PC-9 (cell line): Measurements from ENCODE around the gene BCL11A. TPM values are rescaled to one million over a fixed set of nuclear protein-coding genes. Genes with fewer than 3 reads are reported as not detected.

Source experiments
- BruUV-seq: library from RNA; stranded (reverse); fragments of 400-500 nt; replicated peaks from 2 replicates; lab custom pipeline; 2021; lab: Mats Ljungman, UMichigan
- CTCF ChIA-PET: fragments of 300-600 bp; sonication (Branson Sonifier 250); formaldehyde crosslinking; loops from one replicate; lab custom pipeline; 2022; ENCODE audit warnings: antibody characterized with exemption; lab: Charles Lee
- POLR2A ChIA-PET: fragments of 300-600 bp; sonication (Branson Sonifier 250); formaldehyde crosslinking; loops from one replicate; lab custom pipeline; 2022; ENCODE audit warnings: antibody characterized with exemption; ENCODE audit not compliant: unreplicated experiment; lab: Charles Lee
- DNase-seq, 2 experiments: peaks; one replicate each; pipeline versions ENCODE4 v3.0.0 to v3.0.0-alpha.2; 2015 to 2022; ENCODE audit warnings: mixed read lengths in 1 of 2
- H2AFZ ChIP-seq: fragments of 200-600 bp; sonication (generic); 2 replicates; pipeline ENCODE4 v1.8.1; 2017; ENCODE audit warnings: antibody characterized with exemption
- H3F3A ChIP-seq: fragments of 200-600 bp; sonication (generic); 2 replicates; pipeline ENCODE4 v1.8.1; 2017; ENCODE audit warnings: antibody characterized with exemption, mild to moderate bottlenecking, low read depth; ENCODE audit not compliant: insufficient read depth
- H3K27ac ChIP-seq: fragments of 200-600 bp; sonication (generic); 2 replicates; pipeline ENCODE4 v1.6.1; 2016; ENCODE audit warnings: mixed run types
- H3K27me3 ChIP-seq: fragments of 200-600 bp; sonication (generic); 2 replicates; pipeline ENCODE4 v1.6.1; 2016; ENCODE audit warnings: low read depth, mixed run types; ENCODE audit not compliant: insufficient read depth
- H3K36me3 ChIP-seq: fragments of 200-600 bp; sonication (generic); 2 replicates; pipeline ENCODE4 v1.6.1; 2016; ENCODE audit warnings: low read depth, mixed run types
- H3K4me1 ChIP-seq: fragments of 200-600 bp; sonication (generic); replicated peaks from 2 replicates; pipeline ENCODE4 v1.6.1; 2016; ENCODE audit warnings: mixed run types; ENCODE audit not compliant: insufficient read depth
- H3K4me2 ChIP-seq: fragments of 200-600 bp; sonication (generic); 2 replicates; pipeline ENCODE4 v1.6.1; 2017; ENCODE audit warnings: mixed run types
- H3K4me3 ChIP-seq: fragments of 200-600 bp; sonication (generic); 2 replicates; pipeline ENCODE4 v1.6.1; 2016; ENCODE audit warnings: mixed run types
- H3K79me2 ChIP-seq: fragments of 200-600 bp; sonication (generic); 2 replicates; pipeline ENCODE4 v1.6.1; 2017; ENCODE audit warnings: low read depth, mixed run types
- H3K9me2 ChIP-seq: fragments of 200-600 bp; sonication (generic); 2 replicates; pipeline ENCODE4 v1.8.1; 2017; ENCODE audit warnings: mild to moderate bottlenecking; ENCODE audit not compliant: insufficient read depth
- H3K9me3 ChIP-seq: fragments of 200-600 bp; sonication (generic); 2 replicates; pipeline ENCODE4 v1.8.1; 2016; ENCODE audit warnings: low read depth; ENCODE audit not compliant: insufficient read depth
- H4K20me1 ChIP-seq: fragments of 200-600 bp; sonication (generic); 2 replicates; pipeline ENCODE4 v1.8.1; 2017; ENCODE audit not compliant: insufficient read depth
- CTCF ChIP-seq: fragments of 200-600 bp; sonication (generic); conservative IDR thresholded peaks from 2 replicates; pipeline ENCODE4 v1.6.1; 2017; ENCODE audit warnings: mixed run types, antibody characterized with exemption, mild to moderate bottlenecking, moderate library complexity
- EZH2 ChIP-seq: fragments of 200-600 bp; sonication (generic); IDR thresholded peaks from 2 replicates; pipeline ENCODE4 v1.8.0; 2017; ENCODE audit warnings: antibody characterized with exemption, low read depth
- intact Hi-C: fragments of 100-400 bp; cut with micrococcal nuclease; formaldehyde crosslinking; loops from one replicate; pipeline ENCODE4 v1.10.0; 2022; ENCODE audit not compliant: unreplicated experiment
- total RNA-seq: library from RNA; stranded (reverse); gene quantifications from 2 replicates; pipeline ENCODE4 v1.2.3, GENCODE V29; 2021

BCL11A gene
- total RNA-seq, 1 experiment from 2014 or later: not detected

DNA sequence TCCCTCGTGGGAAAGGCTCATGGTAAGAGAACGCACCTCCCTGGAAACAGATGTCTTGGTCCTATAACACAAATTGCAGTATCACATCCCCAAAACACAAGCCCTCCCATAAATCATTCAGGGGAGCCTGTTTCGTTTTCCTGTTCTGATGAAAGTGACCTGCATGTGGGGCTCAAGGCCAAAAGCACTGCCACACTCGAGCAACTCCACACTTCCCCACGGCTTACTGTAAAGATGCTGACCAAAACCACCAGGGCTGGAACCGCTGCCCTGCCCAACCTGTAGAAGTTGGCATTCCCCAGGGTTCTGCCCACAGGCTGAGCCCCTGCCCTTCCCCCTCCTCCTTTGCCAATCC is 139.7 kb downstream of the BCL11A start:
- no peaks in the 10 kb centered on the region for H4K20me1 ChIP-seq
- CTCF ChIA-PET: no interaction called here
- H3K4me1 ChIP-seq: no peaks in the 10 kb centered on the region
- no peak overlapping the region for H3K27ac ChIP-seq
- no peaks in the 10 kb centered on the region for H3K79me2 ChIP-seq
- H3K4me2 ChIP-seq: no peak overlapping the region
- H3K36me3 ChIP-seq: no peaks in the 10 kb centered on the region
- no peaks in the 10 kb centered on the region for H3K9me3 ChIP-seq
- TF ChIP-seq CTCF: no peak
- no peak for TF ChIP-seq EZH2
- no peak overlapping the region for H2AFZ ChIP-seq
- peaks cover 82% of the 10 kb centered on the region for H3K27me3 ChIP-seq
- H3F3A ChIP-seq: no peaks in the 10 kb centered on the region
- POLR2A ChIA-PET: no interaction called here
- no peak overlapping the region for H3K4me3 ChIP-seq
- intact Hi-C loops: no loop called here
- BruUV-seq: no TSS peak
- H3K9me2 ChIP-seq: no peaks in the 10 kb centered on the region
- no peak for DNase-seq

- H3K36me3 ChIP-seq: no peaks in the 10 kb centered on the region
- DNase-seq: no peak
- no peak overlapping the region for H3K4me3 ChIP-seq
- ChIA-PET CTCF (no interaction called here), POLR2A (no interaction called here)
- H3K79me2 ChIP-seq: no peaks in the 10 kb centered on the region
- H3K9me2 ChIP-seq: no peaks in the 10 kb centered on the region
- H3K9me3 ChIP-seq: no peaks in the 10 kb centered on the region
- TF ChIP-seq CTCF (no peak), EZH2 (no peak)
- H3K4me1 ChIP-seq: no peaks in the 10 kb centered on the region
- intact Hi-C loops: no loop called here
- no peak overlapping the region for H2AFZ ChIP-seq
- H4K20me1 ChIP-seq: no peaks in the 10 kb centered on the region
- no peak overlapping the region for H3K4me2 ChIP-seq
- H3F3A ChIP-seq: no peaks in the 10 kb centered on the region
- H3K27me3 ChIP-seq: peaks cover 82% of the 10 kb centered on the region
- no peak overlapping the region for H3K27ac ChIP-seq
- BruUV-seq: no TSS peak
Measured at GRCh38 chr2:60413069-60413813, 140.2 kb downstream of the BCL11A start.

DNA sequence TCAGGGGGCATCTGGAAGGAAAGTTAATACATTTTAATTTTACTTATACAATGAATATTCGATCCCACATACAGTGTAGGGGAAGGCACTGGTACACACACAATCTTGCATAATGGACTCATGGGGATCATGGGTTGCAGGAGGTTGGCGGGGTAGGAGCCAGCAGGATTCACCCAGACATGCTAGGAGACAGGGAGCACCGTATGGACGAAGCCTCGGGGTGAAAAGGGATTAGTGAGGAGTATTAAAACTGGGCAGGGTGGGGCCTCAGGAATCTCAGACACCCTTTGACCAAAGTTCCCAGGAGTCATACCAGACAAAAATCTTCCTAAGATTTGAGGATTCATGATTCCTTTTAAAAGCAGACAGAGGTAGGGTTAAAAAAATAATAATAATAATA is 140.8 kb downstream of the BCL11A start:
- Histone ChIP-seq H3K79me2 (no peaks in the 10 kb centered on the region), H4K20me1 (no peaks in the 10 kb centered on the region), H3K36me3 (no peaks in the 10 kb centered on the region), H3F3A (no peaks in the 10 kb centered on the region), H3K9me2 (no peaks in the 10 kb centered on the region), H3K4me1 (no peaks in the 10 kb centered on the region), H3K4me3 (no peak overlapping the region), H3K9me3 (no peaks in the 10 kb centered on the region), H3K4me2 (no peak overlapping the region), H2AFZ (no peak overlapping the region), H3K27ac (no peak overlapping the region), H3K27me3 (peaks cover 83% of the 10 kb centered on the region)
- TF ChIP-seq CTCF (no peak), EZH2 (no peak)
- intact Hi-C loops: no loop called here
- CTCF ChIA-PET: no interaction called here
- no peak for DNase-seq
- BruUV-seq: no TSS peak
- POLR2A ChIA-PET: no interaction called here
